Right ventricle myocardium superior (tissue), 1 donor: ENCODE data around the gene MKS1. TPM values are rescaled to one million over a fixed set of nuclear protein-coding genes. Genes with fewer than 3 reads are reported as not detected.

Experiments used
- ATAC-seq: fragments of 200-7000 bp; cut with Tn5 transposase; one replicate; pipeline ENCODE4 v1.9.1; 2020; ENCODE audit warnings: mild to moderate bottlenecking; ENCODE audit not compliant: poor library complexity
- DNase-seq: peaks from one replicate; pipeline ENCODE4 v3.0.0-alpha.2; 2020
- intact Hi-C: fragments of 100-400 bp; cut with DNase I; formaldehyde crosslinking; loops from one replicate; pipeline ENCODE4 v1.11.2; 2022
- long read RNA-seq: library from polyadenylated mRNA; unstranded; transcript quantifications from one replicate; pipeline ENCODE4 v2.0.0, GENCODE V29; 2021
- total RNA-seq: library from RNA; stranded (reverse); fragmentation: NEBNext Ultra II Directional; extraction: Animal tissue kit (Norgen Biotek cat#: 25700); gene quantifications from one replicate; pipeline ENCODE4 v1.2.1, GENCODE V29; 2021
- donor health status: DM: no; HTN: yes; CAD: no; lungs with severe emphysema.

Gene MKS1
- total RNA-seq = 7.9 TPM
- long read RNA-seq, transcript MKS1-202 (18 exons, 2,397 nt) = major isoform, 18 of 25 reads
- long read RNA-seq, partial matches to known transcripts = 2 of 25 reads
- long read RNA-seq, other reads (novel, unspliced or antisense) = 3 of 25 reads

GRCh38 chr17:58219007-58219788, at the start of gene MKS1:
MKS1 (minus strand) TSS chr17:58219255; CDS start chr17:58219230, 25 bp downstream.
- DNase-seq (peak; percentile 97), ATAC-seq (peak; percentile 100)
- intact Hi-C loops = no loop called here

- ATAC-seq = no peak
- intact Hi-C loops = no loop called here
Measured at GRCh38 chr17:58268326-58268725, 49.3 kb upstream of the MKS1 start.

GRCh38 chr17:58267347-58268324, 48.6 kb upstream of the MKS1 start:
- DNase-seq = no peak
- intact Hi-C loops = no loop called here
- no peak for ATAC-seq

More at GRCh38 chr17:58268326-58268725, 49.3 kb upstream of the MKS1 start:
- DNase-seq = no peak

GRCh38 chr17:58265902-58266875, 47.1 kb upstream of the MKS1 start:
- intact Hi-C loops = no loop called here
- no peak for ATAC-seq
- no peak for DNase-seq

- DNase-seq (no peak), ATAC-seq (no peak)
- intact Hi-C loops = no loop called here
Measured at GRCh38 chr17:58265271-58265670, 46.2 kb upstream of the MKS1 start.

GRCh38 chr17:58264407-58265103, 45.5 kb upstream of the MKS1 start:
- ATAC-seq (no peak), DNase-seq (no peak)
- intact Hi-C loops = no loop called here

GRCh38 chr17:58263773-58264172, 44.7 kb upstream of the MKS1 start:
- ATAC-seq (no peak), DNase-seq (no peak)
- intact Hi-C loops = no loop called here

- no peak for DNase-seq
- intact Hi-C loops = no loop called here
- ATAC-seq = no peak
Measured at GRCh38 chr17:58262149-58262548, 43.1 kb upstream of the MKS1 start.

GRCh38 chr17:58254803-58255202, 35.7 kb upstream of the MKS1 start:
- intact Hi-C loops = no loop called here
- ATAC-seq = no peak
- no peak for DNase-seq

- intact Hi-C loops = no loop called here
- ATAC-seq = no peak
- no peak for DNase-seq
Measured at GRCh38 chr17:58253082-58253481, 34.0 kb upstream of the MKS1 start.

GRCh38 chr17:58252141-58252540, 33.1 kb upstream of the MKS1 start:
- DNase-seq (no peak), ATAC-seq (no peak)
- intact Hi-C loops = no loop called here

GRCh38 chr17:58250344-58251011, 31.4 kb upstream of the MKS1 start:
- DNase-seq = no peak
- intact Hi-C loops = no loop called here
- ATAC-seq = no peak

- peak; percentile 76 for DNase-seq
- intact Hi-C loops = loop anchor here (10.0 kb wide), 1 partner anchor 195 kb away; no protein-coding TSS in a partner anchor
- ATAC-seq = peak; percentile 96
Measured at GRCh38 chr17:58249270-58250133, 30.4 kb upstream of the MKS1 start.

GRCh38 chr17:58248955-58249269, 29.9 kb upstream of the MKS1 start:
- intact Hi-C loops = loop anchor here (10.0 kb wide), 1 partner anchor 196 kb away; no protein-coding TSS in a partner anchor
- no peak for ATAC-seq
- no peak for DNase-seq

- intact Hi-C loops = loop anchor here (10.0 kb wide), 1 partner anchor 197 kb away; no protein-coding TSS in a partner anchor
- no peak for DNase-seq
- ATAC-seq = no peak
Measured at GRCh38 chr17:58247511-58248363, 28.7 kb upstream of the MKS1 start.
